Liver (tissue), 9 donors: ENCODE data around the gene CTNNAL1. TPM values are rescaled to one million over a fixed set of nuclear protein-coding genes. Genes with fewer than 3 reads are reported as not detected.

ENCODE experiments used
- DNase-seq: peaks from one replicate; pipeline ENCODE4 v3.0.0-alpha.2; 2017; ENCODE audit warnings: low spot score
- H3K27ac ChIP-seq, 2 donors: one replicate each; pipeline ENCODE4 v1.7.0; 2013; ENCODE audit warnings: inconsistent platforms in 2 of 2, low read length in 2 of 2, control low read depth in 1 of 2, low read depth in 1 of 2, mild to moderate bottlenecking in 1 of 2
- H3K27me3 ChIP-seq, 4 donors: one replicate each; pipeline versions ENCODE4 v1.6.1 to v1.7.0; 2013; ENCODE audit warnings: low read length in 3 of 4, inconsistent platforms in 1 of 4, mild to moderate bottlenecking in 1 of 4, moderate library complexity in 1 of 4; ENCODE audit not compliant: control insufficient read depth in 4 of 4, insufficient read depth in 4 of 4
- H3K36me3 ChIP-seq, 4 donors: one replicate each; pipeline versions ENCODE4 v1.6.1 to v1.7.0; 2013; ENCODE audit warnings: low read length in 3 of 4, mild to moderate bottlenecking in 3 of 4, low read depth in 1 of 4, moderate library complexity in 1 of 4; ENCODE audit not compliant: control insufficient read depth in 4 of 4, insufficient read depth in 3 of 4
- H3K4me1 ChIP-seq, 4 donors: one replicate each; pipeline versions ENCODE4 v1.6.1 to v1.7.0; 2013; ENCODE audit warnings: low read length in 3 of 4, mild to moderate bottlenecking in 3 of 4, moderate library complexity in 1 of 4; ENCODE audit not compliant: control insufficient read depth in 4 of 4, insufficient read depth in 4 of 4
- H3K4me3 ChIP-seq, 3 donors: one replicate each; pipeline versions ENCODE4 v1.6.1 to v1.7.0; 2013; ENCODE audit warnings: low read length in 3 of 3, control low read depth in 1 of 3, low read depth in 1 of 3, mild to moderate bottlenecking in 1 of 3
- H3K9ac ChIP-seq, 2 donors: one replicate each; pipeline ENCODE4 v1.7.0; 2013; ENCODE audit warnings: low read length in 2 of 2, mild to moderate bottlenecking in 2 of 2, moderate library complexity in 2 of 2, control low read depth in 1 of 2, low read depth in 1 of 2
- H3K9me3 ChIP-seq, 4 donors: one replicate each; pipeline versions ENCODE4 v1.6.1 to v1.7.0; 2013; ENCODE audit warnings: low read length in 3 of 4; ENCODE audit not compliant: control insufficient read depth in 4 of 4
- ATF3 ChIP-seq: IDR thresholded peaks from 2 replicates; pipeline ENCODE4 v1.6.1; 2016; ENCODE audit warnings: antibody characterized with exemption
- CTCF ChIP-seq: fragments of 150-350 bp; IDR thresholded peaks from 2 replicates; pipeline ENCODE4 v1.5.1; 2017; ENCODE audit warnings: improper control_type of control experiment, low read depth, low read length; ENCODE audit not compliant: missing input control
- EGR1 ChIP-seq, 2 donors: IDR thresholded peaks; 2 replicates each; pipeline ENCODE4 v1.6.1; 2016 to 2018; ENCODE audit warnings: antibody characterized with exemption in 2 of 2, low read depth in 2 of 2
- FOXA1 ChIP-seq: IDR thresholded peaks from 2 replicates; pipeline ENCODE4 v1.6.1; 2016; ENCODE audit warnings: antibody characterized with exemption
- FOXA2 ChIP-seq: IDR thresholded peaks from 2 replicates; pipeline ENCODE4 v1.6.1; 2016; ENCODE audit warnings: antibody characterized with exemption
- GABPA ChIP-seq, 2 donors: IDR thresholded peaks in 1 of 2; conservative IDR thresholded peaks in 1 of 2; 2 replicates each; pipeline ENCODE4 v1.6.1; 2016; ENCODE audit warnings: antibody characterized with exemption in 2 of 2, mild to moderate bottlenecking in 1 of 2, moderate library complexity in 1 of 2
- HNF4A ChIP-seq, 2 donors: conservative IDR thresholded peaks; 2 replicates each; pipeline ENCODE4 v1.6.1; 2016; ENCODE audit warnings: antibody characterized with exemption in 2 of 2, mild to moderate bottlenecking in 2 of 2
- HNF4G ChIP-seq: IDR thresholded peaks from 2 replicates; pipeline ENCODE4 v1.6.1; 2016; ENCODE audit warnings: antibody characterized with exemption
- JUND ChIP-seq, 2 donors: IDR thresholded peaks; 2 replicates each; pipeline ENCODE4 v1.6.1; 2016; ENCODE audit warnings: antibody characterized with exemption in 2 of 2
- MAX ChIP-seq: IDR thresholded peaks from 2 replicates; pipeline ENCODE4 v1.6.1; 2016; ENCODE audit warnings: antibody characterized with exemption
- NR2F2 ChIP-seq: IDR thresholded peaks from 2 replicates; pipeline ENCODE4 v1.6.1; 2016; ENCODE audit warnings: antibody characterized with exemption
- RAD21 ChIP-seq, 2 donors: IDR thresholded peaks; 2 replicates each; pipeline ENCODE4 v1.6.1; 2016; ENCODE audit warnings: antibody characterized with exemption in 2 of 2, mild to moderate bottlenecking in 2 of 2
- REST ChIP-seq: IDR thresholded peaks from 2 replicates; pipeline ENCODE4 v1.6.1; 2016; ENCODE audit warnings: antibody characterized with exemption, mild to moderate bottlenecking
- SP1 ChIP-seq: IDR thresholded peaks from 2 replicates; pipeline ENCODE4 v1.6.1; 2018; ENCODE audit warnings: antibody characterized with exemption, mild to moderate bottlenecking
- TAF1 ChIP-seq: conservative IDR thresholded peaks from 2 replicates; pipeline ENCODE4 v1.6.1; 2016; ENCODE audit warnings: antibody characterized with exemption, mild to moderate bottlenecking
- YY1 ChIP-seq: IDR thresholded peaks from 2 replicates; pipeline ENCODE4 v1.6.1; 2016; ENCODE audit warnings: antibody characterized with exemption, mild to moderate bottlenecking
- ZBTB33 ChIP-seq: IDR thresholded peaks from 2 replicates; pipeline ENCODE4 v1.6.1; 2016; ENCODE audit warnings: antibody characterized with exemption
- WGBS: extraction: QIAGEN DNeasy Blood & Tissue Kit; methylation state at CpG from one replicate; pipeline ENCODE4 v1.1.7; 2013; 5-methylcytosine and 5-hydroxymethylcytosine counted together
- polyA plus RNA-seq, 2 donors: library from polyadenylated mRNA; stranded (reverse) in 1 of 2; unstranded in 1 of 2; fragments of 200-250 nt in 1 of 2; fragments of >200 nt in 1 of 2; fragmentation: Nextera tagmentation in 1 of 2; extraction: Ambion mirVana in 1 of 2; gene quantifications; one replicate each; pipeline versions ENCODE4 v1.2.1 to v1.2.3, GENCODE V29; 2013 to 2015
- total RNA-seq, 2 donors: library from RNA; depleted of rRNA; stranded (reverse); fragments of >200 nt; gene quantifications; one replicate each; pipeline ENCODE4 v1.2.3, GENCODE V29; 2014
- donor health status: healthy.
- donor health status: healthy.
- donor health status: healthy.
- donor health status: healthy.
- donor health status: healthy.

CTNNAL1 gene
- total and polyA plus RNA-seq, 4 donors, result 10.5 to 31.5 (median 18.6) TPM

- Histone ChIP-seq H3K27ac (no peak overlapping the region), H3K27me3 (no peaks in the 10 kb centered on the region), H3K9ac (no peak overlapping the region), H3K36me3 (no peaks in the 10 kb centered on the region), H3K4me3 (no peak overlapping the region), H3K9me3 (no peaks in the 10 kb centered on the region), H3K4me1 (no peaks in the 10 kb centered on the region)
- TF ChIP-seq ZBTB33 (no peak), HNF4G (no peak), SP1 (no peak), FOXA2 (no peak), HNF4A (conservative IDR thresholded peaks at IDR 0.05) (no peak), GABPA (IDR thresholded peaks at IDR 0.05 in 1 of 2, conservative IDR thresholded peaks at IDR 0.05 in 1 of 2) (no peak), MAX (no peak), NR2F2 (no peak), FOXA1 (no peak), ATF3 (no peak), JUND (IDR thresholded peaks at IDR 0.05) (no peak), YY1 (no peak), TAF1 (no peak), EGR1 (IDR thresholded peaks at IDR 0.05; ENCODE audit: low read depth in 2 of 2) (no peak), REST (no peak), RAD21 (IDR thresholded peaks at IDR 0.05) (no peak)
- WGBS, result 90% methylated on average over 2 of the region's 2 CpGs
- DNase-seq, result no peak
Observed at GRCh38 chr9:108951578-108951977, 61.7 kb downstream of the CTNNAL1 start.

- WGBS, result 89% methylated on average over 1 of the region's 1 CpG
- Histone ChIP-seq H3K4me1 (no peaks in the 10 kb centered on the region), H3K27me3 (no peaks in the 10 kb centered on the region), H3K36me3 (no peaks in the 10 kb centered on the region), H3K4me3 (no peak overlapping the region), H3K9ac (no peak overlapping the region), H3K27ac (no peak overlapping the region), H3K9me3 (no peaks in the 10 kb centered on the region)
- TF ChIP-seq CTCF (no peak), RAD21 (IDR thresholded peaks at IDR 0.05) (no peak), HNF4A (conservative IDR thresholded peaks at IDR 0.05) (no peak), JUND (IDR thresholded peaks at IDR 0.05) (no peak), FOXA2 (no peak), TAF1 (no peak), REST (no peak), SP1 (no peak), GABPA (IDR thresholded peaks at IDR 0.05 in 1 of 2, conservative IDR thresholded peaks at IDR 0.05 in 1 of 2) (no peak)
- DNase-seq, result no peak
Observed at GRCh38 chr9:108950168-108950567, 63.1 kb downstream of the CTNNAL1 start.
